SK-N-SH treated with all-trans-retinoic acid at 6 μM for 48 hours (cell line): ENCODE data around the gene EOLA1.

Experiments used
- ZFP3 ChIP-seq: fragments of 250-450 bp; sonication (Bioruptor Pico); IDR thresholded peaks from 2 replicates; pipeline ENCODE4 v1.5.0; 2020; ENCODE audit warnings: mild to moderate bottlenecking, moderate library complexity
- TF ChIP-seq, protein P1 (sequence below): fragments of 250-450 bp; sonication (Bioruptor Pico); IDR thresholded peaks from 2 replicates; pipeline ENCODE4 v1.8.0; 2021; ENCODE audit warnings: low read depth, mild to moderate bottlenecking, moderate library complexity, borderline replicate concordance
- TF ChIP-seq, protein P2 (sequence below): fragments of 250-450 bp; sonication (Bioruptor Pico); IDR thresholded peaks from 2 replicates; pipeline ENCODE4 v1.8.0; 2020; ENCODE audit warnings: mild to moderate bottlenecking, moderate library complexity, borderline replicate concordance

GRCh38 chrX:149497626-149498025, 43.2 kb upstream of the EOLA1 start:
- TF ChIP-seq, protein P1, sequence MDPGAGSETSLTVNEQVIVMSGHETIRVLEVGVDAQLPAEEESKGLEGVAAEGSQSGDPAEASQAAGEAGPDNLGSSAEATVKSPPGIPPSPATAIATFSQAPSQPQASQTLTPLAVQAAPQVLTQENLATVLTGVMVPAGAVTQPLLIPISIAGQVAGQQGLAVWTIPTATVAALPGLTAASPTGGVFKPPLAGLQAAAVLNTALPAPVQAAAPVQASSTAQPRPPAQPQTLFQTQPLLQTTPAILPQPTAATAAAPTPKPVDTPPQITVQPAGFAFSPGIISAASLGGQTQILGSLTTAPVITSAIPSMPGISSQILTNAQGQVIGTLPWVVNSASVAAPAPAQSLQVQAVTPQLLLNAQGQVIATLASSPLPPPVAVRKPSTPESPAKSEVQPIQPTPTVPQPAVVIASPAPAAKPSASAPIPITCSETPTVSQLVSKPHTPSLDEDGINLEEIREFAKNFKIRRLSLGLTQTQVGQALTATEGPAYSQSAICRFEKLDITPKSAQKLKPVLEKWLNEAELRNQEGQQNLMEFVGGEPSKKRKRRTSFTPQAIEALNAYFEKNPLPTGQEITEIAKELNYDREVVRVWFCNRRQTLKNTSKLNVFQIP (CRISPR knock-in tag), result no peak
- TF ChIP-seq, protein P2, sequence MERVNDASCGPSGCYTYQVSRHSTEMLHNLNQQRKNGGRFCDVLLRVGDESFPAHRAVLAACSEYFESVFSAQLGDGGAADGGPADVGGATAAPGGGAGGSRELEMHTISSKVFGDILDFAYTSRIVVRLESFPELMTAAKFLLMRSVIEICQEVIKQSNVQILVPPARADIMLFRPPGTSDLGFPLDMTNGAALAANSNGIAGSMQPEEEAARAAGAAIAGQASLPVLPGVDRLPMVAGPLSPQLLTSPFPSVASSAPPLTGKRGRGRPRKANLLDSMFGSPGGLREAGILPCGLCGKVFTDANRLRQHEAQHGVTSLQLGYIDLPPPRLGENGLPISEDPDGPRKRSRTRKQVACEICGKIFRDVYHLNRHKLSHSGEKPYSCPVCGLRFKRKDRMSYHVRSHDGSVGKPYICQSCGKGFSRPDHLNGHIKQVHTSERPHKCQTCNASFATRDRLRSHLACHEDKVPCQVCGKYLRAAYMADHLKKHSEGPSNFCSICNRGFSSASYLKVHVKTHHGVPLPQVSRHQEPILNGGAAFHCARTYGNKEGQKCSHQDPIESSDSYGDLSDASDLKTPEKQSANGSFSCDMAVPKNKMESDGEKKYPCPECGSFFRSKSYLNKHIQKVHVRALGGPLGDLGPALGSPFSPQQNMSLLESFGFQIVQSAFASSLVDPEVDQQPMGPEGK (CRISPR knock-in tag), result no peak
- TF ChIP-seq ZFP3 (CRISPR knock-in tag), result no peak
